ENCODE results near the gene NECAP2. TPM values are rescaled to one million over a fixed set of nuclear protein-coding genes. Genes with fewer than 3 reads are reported as not detected.

The NECAP2 gene
- total RNA-seq, 1 donor from 2014 or later = 88.4 TPM

DNA sequence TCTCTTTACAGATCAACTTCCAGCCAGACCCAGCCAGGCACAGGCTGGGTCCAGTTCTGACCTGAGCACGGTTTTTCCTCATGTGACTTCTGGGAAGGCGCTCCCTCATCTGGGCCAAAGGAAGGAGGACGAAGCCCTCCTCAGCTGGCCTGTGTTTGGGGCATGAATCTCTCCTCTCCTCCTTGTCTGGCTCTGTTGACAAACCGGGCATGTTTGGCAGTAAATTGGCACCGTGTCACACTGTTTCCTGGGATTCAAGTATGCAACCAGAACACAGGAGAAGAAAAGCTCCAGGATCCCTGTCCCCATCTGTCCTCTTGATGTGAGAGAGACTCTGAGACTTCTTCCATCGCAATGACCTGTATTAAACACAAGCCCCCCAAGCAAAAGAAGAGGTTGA is 18.3 kb downstream of the NECAP2 start:
- DNase-seq (no peak), ATAC-seq (ENCODE audit: low read depth) (no peak)
- TF ChIP-seq, protein P1, sequence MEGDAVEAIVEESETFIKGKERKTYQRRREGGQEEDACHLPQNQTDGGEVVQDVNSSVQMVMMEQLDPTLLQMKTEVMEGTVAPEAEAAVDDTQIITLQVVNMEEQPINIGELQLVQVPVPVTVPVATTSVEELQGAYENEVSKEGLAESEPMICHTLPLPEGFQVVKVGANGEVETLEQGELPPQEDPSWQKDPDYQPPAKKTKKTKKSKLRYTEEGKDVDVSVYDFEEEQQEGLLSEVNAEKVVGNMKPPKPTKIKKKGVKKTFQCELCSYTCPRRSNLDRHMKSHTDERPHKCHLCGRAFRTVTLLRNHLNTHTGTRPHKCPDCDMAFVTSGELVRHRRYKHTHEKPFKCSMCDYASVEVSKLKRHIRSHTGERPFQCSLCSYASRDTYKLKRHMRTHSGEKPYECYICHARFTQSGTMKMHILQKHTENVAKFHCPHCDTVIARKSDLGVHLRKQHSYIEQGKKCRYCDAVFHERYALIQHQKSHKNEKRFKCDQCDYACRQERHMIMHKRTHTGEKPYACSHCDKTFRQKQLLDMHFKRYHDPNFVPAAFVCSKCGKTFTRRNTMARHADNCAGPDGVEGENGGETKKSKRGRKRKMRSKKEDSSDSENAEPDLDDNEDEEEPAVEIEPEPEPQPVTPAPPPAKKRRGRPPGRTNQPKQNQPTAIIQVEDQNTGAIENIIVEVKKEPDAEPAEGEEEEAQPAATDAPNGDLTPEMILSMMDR (IDR thresholded peaks at IDR 0.05) = no peak
- POLR2A ChIA-PET = interaction anchor here (0.7 kb wide), 1 partner anchor 92 kb away, joined by 3 read pairs; the partner anchor contains the start of gene SZRD1
- Mint-ChIP-seq H3K36me3 (ENCODE audit: low read depth) (peaks cover 80% of the 10 kb centered on the region), H3K27me3 (no peaks in the 10 kb centered on the region), H3K4me1 (no peaks in the 10 kb centered on the region), H3K27ac (no peak overlapping the region), H3K4me3 (no peak overlapping the region), H3K9me3 (no peaks in the 10 kb centered on the region)
- CTCF ChIA-PET = no interaction called here
- intact Hi-C loops (cut with micrococcal nuclease) = no loop called here

- CTCF ChIA-PET = no interaction called here
- H3K4me1 Mint-ChIP-seq = no peaks in the 10 kb centered on the region
- POLR2A ChIA-PET = interaction anchor here (0.6 kb wide), 1 partner anchor 57 kb away, joined by 4 read pairs; no protein-coding TSS in a partner anchor
- H3K4me3 Mint-ChIP-seq = no peak overlapping the region
- no peaks in the 10 kb centered on the region for H3K9me3 Mint-ChIP-seq
- TF ChIP-seq, protein P1 (IDR thresholded peaks at IDR 0.05) = no peak
- no peaks in the 10 kb centered on the region for H3K27me3 Mint-ChIP-seq
- intact Hi-C loops (cut with micrococcal nuclease) = no loop called here
- DNase-seq (no peak), ATAC-seq (ENCODE audit: low read depth) (no peak)
- H3K36me3 Mint-ChIP-seq (ENCODE audit: low read depth) = peaks cover 79% of the 10 kb centered on the region
- H3K27ac Mint-ChIP-seq = no peak overlapping the region
These were observed 18.9 kb downstream of the NECAP2 start for GRCh38 chr1:16459352-16459925.

- peaks cover 68% of the 10 kb centered on the region for H3K36me3 Mint-ChIP-seq (ENCODE audit: low read depth)
- TF ChIP-seq, protein P1 (IDR thresholded peaks at IDR 0.05) = no peak
- H3K27me3 Mint-ChIP-seq = no peaks in the 10 kb centered on the region
- intact Hi-C loops (cut with micrococcal nuclease) = no loop called here
- ATAC-seq (ENCODE audit: low read depth) (no peak), DNase-seq (no peak)
- no peak overlapping the region for H3K4me3 Mint-ChIP-seq
- ChIA-PET CTCF (no interaction called here), POLR2A (interaction anchor here (0.6 kb wide), 2 partner anchors 38 to 72 kb away, joined by 3 read pairs; no protein-coding TSS in a partner anchor)
- H3K9me3 Mint-ChIP-seq = no peaks in the 10 kb centered on the region
- no peaks in the 10 kb centered on the region for H3K4me1 Mint-ChIP-seq
- peak overlapping the region; percentile 53 for H3K27ac Mint-ChIP-seq
These were observed 21.2 kb downstream of the NECAP2 start for GRCh38 chr1:16461681-16462080.

DNA sequence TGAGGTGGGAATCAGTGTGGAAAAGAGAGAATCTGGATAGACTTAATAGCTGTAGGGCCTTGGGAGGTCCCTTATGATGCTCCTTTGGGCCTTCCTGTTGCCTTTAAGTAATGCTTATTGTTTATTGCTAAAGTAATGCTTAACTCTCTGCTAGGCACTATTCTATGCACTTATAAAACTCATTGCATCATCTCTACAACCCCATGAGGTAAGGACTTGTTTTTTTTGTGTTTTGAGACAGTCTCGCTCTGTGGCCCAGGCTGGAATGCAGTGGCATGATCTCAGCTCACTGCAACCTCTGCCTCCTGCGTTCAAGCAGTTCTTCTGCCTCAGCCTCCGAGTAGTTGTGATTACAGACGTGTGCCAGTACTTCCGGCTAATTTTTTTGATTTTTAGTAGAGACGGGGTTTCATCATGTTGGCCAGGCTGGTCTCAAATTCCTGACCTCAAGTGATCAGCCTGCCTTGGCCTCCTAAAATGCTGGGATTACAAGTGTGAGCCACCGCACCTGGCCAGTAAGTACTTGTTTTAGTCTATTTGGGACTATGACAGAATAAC is 22.3 kb downstream of the NECAP2 start:
- peak overlapping the region; percentile 30 for H3K27ac Mint-ChIP-seq
- DNase-seq = no peak
- intact Hi-C loops (cut with micrococcal nuclease) = no loop called here
- POLR2A ChIA-PET = no interaction called here
- H3K4me3 Mint-ChIP-seq = no peak overlapping the region
- no peak for ATAC-seq (ENCODE audit: low read depth)
- H3K36me3 Mint-ChIP-seq (ENCODE audit: low read depth) = peaks cover 65% of the 10 kb centered on the region
- CTCF ChIA-PET = no interaction called here
- TF ChIP-seq, protein P1 (IDR thresholded peaks at IDR 0.05) = no peak
- no peaks in the 10 kb centered on the region for H3K9me3 Mint-ChIP-seq
- no peaks in the 10 kb centered on the region for H3K4me1 Mint-ChIP-seq
- no peaks in the 10 kb centered on the region for H3K27me3 Mint-ChIP-seq

GRCh38 chr1:16464917-16465625 is 24.5 kb downstream of the NECAP2 start:
- ChIA-PET POLR2A (interaction anchor here (0.6 kb wide), 1 partner anchor 981 kb away, joined by 5 read pairs; no protein-coding TSS in a partner anchor), CTCF (no interaction called here)
- H3K4me3 Mint-ChIP-seq = no peak overlapping the region
- no peaks in the 10 kb centered on the region for H3K4me1 Mint-ChIP-seq
- no peaks in the 10 kb centered on the region for H3K27me3 Mint-ChIP-seq
- no peak for DNase-seq
- no peaks in the 10 kb centered on the region for H3K9me3 Mint-ChIP-seq
- H3K27ac Mint-ChIP-seq = no peak overlapping the region
- ATAC-seq (ENCODE audit: low read depth) = no peak
- TF ChIP-seq, protein P1 (IDR thresholded peaks at IDR 0.05) = no peak
- intact Hi-C loops (cut with micrococcal nuclease) = no loop called here
- peaks cover 47% of the 10 kb centered on the region for H3K36me3 Mint-ChIP-seq (ENCODE audit: low read depth)

Measured in activated B cell treated with CpG ODN at 0.5 μM for 24 hours (primary cell).